WTC11 (cell line): ENCODE measurements around the gene TMEM187.

Experiments
- CREM ChIP-seq: sonication (generic); formaldehyde crosslinking; IDR thresholded peaks from 2 replicates; pipeline ENCODE4 v1.8.1; 2022; ENCODE audit warnings: mild to moderate bottlenecking, missing genetic modification reagents, moderate library complexity
- SP1 ChIP-seq: sonication (generic); formaldehyde crosslinking; conservative IDR thresholded peaks from 2 replicates; pipeline ENCODE4 v1.8.1; 2022; ENCODE audit warnings: missing genetic modification reagents
- TP53 ChIP-seq: sonication (generic); formaldehyde crosslinking; IDR thresholded peaks from 2 replicates; pipeline ENCODE4 v1.8.1; 2023; ENCODE audit warnings: mild to moderate bottlenecking, missing genetic modification reagents
- TF ChIP-seq, protein P1 (sequence below): fragments of 200-600 bp; IDR thresholded peaks from 2 replicates; pipeline ENCODE4 v1.8.0; 2022; ENCODE audit warnings: antibody characterized with exemption
- TF ChIP-seq, protein P2 (sequence below): sonication (generic); formaldehyde crosslinking; IDR thresholded peaks from 2 replicates; pipeline ENCODE4 v1.8.0; 2023; ENCODE audit warnings: missing genetic modification reagents, mild to moderate bottlenecking, borderline replicate concordance
- TF ChIP-seq, protein P3 (sequence below): fragments of 250-450 bp; sonication (Bioruptor Pico); IDR thresholded peaks from 2 replicates; pipeline ENCODE4 v1.8.0; 2021; ENCODE audit warnings: mild to moderate bottlenecking
- TF ChIP-seq, protein P4 (sequence below): sonication (generic); formaldehyde crosslinking; IDR thresholded peaks from 2 replicates; pipeline ENCODE4 v1.8.1; 2023; ENCODE audit warnings: mild to moderate bottlenecking, missing genetic modification reagents, moderate library complexity
- TF ChIP-seq, protein P5 (sequence below): sonication (generic); formaldehyde crosslinking; IDR thresholded peaks from 2 replicates; pipeline ENCODE4 v1.8.0; 2022; ENCODE audit warnings: mild to moderate bottlenecking, missing genetic modification reagents
- TF ChIP-seq, protein P6 (sequence below): sonication (generic); formaldehyde crosslinking; IDR thresholded peaks from 2 replicates; pipeline ENCODE4 v1.8.0; 2022; ENCODE audit warnings: mild to moderate bottlenecking, missing genetic modification reagents
- TF ChIP-seq, protein P7 (sequence below): sonication (generic); formaldehyde crosslinking; IDR thresholded peaks from 2 replicates; pipeline ENCODE4 v1.8.0; 2022; ENCODE audit warnings: missing genetic modification reagents

DNA sequence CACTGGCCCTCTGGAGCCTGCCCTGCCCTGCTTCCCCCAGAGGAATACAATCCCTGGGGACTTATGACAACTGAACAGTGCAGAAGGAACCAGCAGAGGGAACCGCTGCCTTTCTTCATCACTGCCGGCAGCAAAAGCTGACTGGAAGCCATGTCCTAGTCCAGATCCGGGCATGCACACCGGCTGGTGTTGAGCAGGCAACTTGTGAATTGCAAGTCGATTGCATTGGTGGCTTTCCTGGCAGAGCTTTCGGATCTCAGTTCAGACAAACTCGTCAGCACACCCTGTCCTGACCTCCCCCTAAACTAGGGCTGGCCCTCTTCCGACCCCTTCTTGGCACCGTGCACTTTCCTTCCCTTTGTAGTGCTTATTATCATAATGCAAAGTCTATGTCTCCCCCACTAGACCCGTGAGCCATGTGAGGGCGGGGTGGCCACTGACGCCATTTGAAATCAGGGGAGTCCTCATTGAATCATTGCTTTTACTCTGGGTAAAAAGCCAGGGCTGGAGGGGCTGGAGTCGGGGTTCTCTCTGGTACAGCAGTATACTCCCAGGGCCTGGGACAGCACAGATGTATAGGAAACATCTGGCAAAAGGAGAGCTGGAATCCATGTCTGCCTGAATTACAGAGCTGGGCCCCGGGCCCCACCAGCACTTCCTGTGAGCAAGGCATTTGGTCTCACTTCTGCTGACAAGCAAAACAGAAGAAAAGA lies 48.2 kb upstream of the TMEM187 start:
- TF ChIP-seq, protein P1, sequence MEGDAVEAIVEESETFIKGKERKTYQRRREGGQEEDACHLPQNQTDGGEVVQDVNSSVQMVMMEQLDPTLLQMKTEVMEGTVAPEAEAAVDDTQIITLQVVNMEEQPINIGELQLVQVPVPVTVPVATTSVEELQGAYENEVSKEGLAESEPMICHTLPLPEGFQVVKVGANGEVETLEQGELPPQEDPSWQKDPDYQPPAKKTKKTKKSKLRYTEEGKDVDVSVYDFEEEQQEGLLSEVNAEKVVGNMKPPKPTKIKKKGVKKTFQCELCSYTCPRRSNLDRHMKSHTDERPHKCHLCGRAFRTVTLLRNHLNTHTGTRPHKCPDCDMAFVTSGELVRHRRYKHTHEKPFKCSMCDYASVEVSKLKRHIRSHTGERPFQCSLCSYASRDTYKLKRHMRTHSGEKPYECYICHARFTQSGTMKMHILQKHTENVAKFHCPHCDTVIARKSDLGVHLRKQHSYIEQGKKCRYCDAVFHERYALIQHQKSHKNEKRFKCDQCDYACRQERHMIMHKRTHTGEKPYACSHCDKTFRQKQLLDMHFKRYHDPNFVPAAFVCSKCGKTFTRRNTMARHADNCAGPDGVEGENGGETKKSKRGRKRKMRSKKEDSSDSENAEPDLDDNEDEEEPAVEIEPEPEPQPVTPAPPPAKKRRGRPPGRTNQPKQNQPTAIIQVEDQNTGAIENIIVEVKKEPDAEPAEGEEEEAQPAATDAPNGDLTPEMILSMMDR: no peak
- TF ChIP-seq, protein P2, sequence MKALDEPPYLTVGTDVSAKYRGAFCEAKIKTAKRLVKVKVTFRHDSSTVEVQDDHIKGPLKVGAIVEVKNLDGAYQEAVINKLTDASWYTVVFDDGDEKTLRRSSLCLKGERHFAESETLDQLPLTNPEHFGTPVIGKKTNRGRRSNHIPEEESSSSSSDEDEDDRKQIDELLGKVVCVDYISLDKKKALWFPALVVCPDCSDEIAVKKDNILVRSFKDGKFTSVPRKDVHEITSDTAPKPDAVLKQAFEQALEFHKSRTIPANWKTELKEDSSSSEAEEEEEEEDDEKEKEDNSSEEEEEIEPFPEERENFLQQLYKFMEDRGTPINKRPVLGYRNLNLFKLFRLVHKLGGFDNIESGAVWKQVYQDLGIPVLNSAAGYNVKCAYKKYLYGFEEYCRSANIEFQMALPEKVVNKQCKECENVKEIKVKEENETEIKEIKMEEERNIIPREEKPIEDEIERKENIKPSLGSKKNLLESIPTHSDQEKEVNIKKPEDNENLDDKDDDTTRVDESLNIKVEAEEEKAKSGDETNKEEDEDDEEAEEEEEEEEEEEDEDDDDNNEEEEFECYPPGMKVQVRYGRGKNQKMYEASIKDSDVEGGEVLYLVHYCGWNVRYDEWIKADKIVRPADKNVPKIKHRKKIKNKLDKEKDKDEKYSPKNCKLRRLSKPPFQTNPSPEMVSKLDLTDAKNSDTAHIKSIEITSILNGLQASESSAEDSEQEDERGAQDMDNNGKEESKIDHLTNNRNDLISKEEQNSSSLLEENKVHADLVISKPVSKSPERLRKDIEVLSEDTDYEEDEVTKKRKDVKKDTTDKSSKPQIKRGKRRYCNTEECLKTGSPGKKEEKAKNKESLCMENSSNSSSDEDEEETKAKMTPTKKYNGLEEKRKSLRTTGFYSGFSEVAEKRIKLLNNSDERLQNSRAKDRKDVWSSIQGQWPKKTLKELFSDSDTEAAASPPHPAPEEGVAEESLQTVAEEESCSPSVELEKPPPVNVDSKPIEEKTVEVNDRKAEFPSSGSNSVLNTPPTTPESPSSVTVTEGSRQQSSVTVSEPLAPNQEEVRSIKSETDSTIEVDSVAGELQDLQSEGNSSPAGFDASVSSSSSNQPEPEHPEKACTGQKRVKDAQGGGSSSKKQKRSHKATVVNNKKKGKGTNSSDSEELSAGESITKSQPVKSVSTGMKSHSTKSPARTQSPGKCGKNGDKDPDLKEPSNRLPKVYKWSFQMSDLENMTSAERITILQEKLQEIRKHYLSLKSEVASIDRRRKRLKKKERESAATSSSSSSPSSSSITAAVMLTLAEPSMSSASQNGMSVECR (CRISPR knock-in tag): no peak
- TF ChIP-seq, protein P3, sequence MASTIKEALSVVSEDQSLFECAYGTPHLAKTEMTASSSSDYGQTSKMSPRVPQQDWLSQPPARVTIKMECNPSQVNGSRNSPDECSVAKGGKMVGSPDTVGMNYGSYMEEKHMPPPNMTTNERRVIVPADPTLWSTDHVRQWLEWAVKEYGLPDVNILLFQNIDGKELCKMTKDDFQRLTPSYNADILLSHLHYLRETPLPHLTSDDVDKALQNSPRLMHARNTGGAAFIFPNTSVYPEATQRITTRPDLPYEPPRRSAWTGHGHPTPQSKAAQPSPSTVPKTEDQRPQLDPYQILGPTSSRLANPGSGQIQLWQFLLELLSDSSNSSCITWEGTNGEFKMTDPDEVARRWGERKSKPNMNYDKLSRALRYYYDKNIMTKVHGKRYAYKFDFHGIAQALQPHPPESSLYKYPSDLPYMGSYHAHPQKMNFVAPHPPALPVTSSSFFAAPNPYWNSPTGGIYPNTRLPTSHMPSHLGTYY: no peak
- TF ChIP-seq, protein P4, sequence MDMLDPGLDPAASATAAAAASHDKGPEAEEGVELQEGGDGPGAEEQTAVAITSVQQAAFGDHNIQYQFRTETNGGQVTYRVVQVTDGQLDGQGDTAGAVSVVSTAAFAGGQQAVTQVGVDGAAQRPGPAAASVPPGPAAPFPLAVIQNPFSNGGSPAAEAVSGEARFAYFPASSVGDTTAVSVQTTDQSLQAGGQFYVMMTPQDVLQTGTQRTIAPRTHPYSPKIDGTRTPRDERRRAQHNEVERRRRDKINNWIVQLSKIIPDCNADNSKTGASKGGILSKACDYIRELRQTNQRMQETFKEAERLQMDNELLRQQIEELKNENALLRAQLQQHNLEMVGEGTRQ (CRISPR knock-in tag): no peak
- TF ChIP-seq, protein P5, sequence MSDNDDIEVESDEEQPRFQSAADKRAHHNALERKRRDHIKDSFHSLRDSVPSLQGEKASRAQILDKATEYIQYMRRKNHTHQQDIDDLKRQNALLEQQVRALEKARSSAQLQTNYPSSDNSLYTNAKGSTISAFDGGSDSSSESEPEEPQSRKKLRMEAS (CRISPR knock-in tag): no peak
- TF ChIP-seq, protein P6, sequence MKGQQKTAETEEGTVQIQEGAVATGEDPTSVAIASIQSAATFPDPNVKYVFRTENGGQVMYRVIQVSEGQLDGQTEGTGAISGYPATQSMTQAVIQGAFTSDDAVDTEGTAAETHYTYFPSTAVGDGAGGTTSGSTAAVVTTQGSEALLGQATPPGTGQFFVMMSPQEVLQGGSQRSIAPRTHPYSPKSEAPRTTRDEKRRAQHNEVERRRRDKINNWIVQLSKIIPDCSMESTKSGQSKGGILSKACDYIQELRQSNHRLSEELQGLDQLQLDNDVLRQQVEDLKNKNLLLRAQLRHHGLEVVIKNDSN (CRISPR knock-in tag): no peak
- TF ChIP-seq TP53 (CRISPR knock-in tag) (no peak), SP1 (CRISPR knock-in tag) (no peak), CREM (CRISPR knock-in tag) (no peak)
- TF ChIP-seq, protein P7, sequence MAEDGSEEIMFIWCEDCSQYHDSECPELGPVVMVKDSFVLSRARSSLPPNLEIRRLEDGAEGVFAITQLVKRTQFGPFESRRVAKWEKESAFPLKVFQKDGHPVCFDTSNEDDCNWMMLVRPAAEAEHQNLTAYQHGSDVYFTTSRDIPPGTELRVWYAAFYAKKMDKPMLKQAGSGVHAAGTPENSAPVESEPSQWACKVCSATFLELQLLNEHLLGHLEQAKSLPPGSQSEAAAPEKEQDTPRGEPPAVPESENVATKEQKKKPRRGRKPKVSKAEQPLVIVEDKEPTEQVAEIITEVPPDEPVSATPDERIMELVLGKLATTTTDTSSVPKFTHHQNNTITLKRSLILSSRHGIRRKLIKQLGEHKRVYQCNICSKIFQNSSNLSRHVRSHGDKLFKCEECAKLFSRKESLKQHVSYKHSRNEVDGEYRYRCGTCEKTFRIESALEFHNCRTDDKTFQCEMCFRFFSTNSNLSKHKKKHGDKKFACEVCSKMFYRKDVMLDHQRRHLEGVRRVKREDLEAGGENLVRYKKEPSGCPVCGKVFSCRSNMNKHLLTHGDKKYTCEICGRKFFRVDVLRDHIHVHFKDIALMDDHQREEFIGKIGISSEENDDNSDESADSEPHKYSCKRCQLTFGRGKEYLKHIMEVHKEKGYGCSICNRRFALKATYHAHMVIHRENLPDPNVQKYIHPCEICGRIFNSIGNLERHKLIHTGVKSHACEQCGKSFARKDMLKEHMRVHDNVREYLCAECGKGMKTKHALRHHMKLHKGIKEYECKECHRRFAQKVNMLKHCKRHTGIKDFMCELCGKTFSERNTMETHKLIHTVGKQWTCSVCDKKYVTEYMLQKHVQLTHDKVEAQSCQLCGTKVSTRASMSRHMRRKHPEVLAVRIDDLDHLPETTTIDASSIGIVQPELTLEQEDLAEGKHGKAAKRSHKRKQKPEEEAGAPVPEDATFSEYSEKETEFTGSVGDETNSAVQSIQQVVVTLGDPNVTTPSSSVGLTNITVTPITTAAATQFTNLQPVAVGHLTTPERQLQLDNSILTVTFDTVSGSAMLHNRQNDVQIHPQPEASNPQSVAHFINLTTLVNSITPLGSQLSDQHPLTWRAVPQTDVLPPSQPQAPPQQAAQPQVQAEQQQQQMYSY (CRISPR knock-in tag): no peak
